ENCODE measurements around the gene APBA1.

APBA1 gene

DNA sequence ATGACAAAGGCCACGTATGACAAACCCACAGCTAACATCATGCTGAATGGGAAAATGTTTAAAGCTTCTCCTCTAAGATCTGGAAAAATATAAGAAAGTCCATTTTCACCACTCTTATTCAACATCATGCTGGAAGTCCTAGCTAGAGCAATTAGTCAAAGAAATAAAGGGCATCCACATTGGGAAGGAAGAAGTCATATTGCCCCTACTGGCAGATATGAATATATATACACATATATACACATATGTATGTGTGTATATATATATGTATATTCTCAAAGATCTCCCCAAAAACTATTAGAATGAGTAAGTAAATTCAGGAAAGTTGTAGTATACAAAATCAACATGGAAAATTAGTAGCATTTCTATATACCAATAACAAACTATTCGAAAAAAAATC is 17.1 kb downstream of the APBA1 start:
- no peak for DNase-seq

DNA sequence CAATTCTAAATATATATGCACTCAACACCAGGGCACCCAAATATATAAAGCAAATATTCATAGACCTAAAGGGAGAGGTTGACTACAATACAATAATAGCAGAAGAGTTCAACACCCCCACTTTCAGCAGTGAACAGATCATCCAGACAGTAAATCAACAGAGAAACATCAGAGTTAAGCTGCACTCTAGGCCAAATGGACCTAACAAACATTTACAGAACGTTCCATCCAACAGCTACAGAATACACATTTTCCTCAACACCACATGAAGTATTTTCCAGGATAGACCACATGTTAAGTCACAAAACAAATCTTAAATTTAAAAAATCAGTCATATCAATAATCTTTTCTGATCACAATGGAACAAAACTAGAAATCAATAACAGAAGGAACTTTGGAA is 18.9 kb downstream of the APBA1 start:
- no peak for DNase-seq

DNA sequence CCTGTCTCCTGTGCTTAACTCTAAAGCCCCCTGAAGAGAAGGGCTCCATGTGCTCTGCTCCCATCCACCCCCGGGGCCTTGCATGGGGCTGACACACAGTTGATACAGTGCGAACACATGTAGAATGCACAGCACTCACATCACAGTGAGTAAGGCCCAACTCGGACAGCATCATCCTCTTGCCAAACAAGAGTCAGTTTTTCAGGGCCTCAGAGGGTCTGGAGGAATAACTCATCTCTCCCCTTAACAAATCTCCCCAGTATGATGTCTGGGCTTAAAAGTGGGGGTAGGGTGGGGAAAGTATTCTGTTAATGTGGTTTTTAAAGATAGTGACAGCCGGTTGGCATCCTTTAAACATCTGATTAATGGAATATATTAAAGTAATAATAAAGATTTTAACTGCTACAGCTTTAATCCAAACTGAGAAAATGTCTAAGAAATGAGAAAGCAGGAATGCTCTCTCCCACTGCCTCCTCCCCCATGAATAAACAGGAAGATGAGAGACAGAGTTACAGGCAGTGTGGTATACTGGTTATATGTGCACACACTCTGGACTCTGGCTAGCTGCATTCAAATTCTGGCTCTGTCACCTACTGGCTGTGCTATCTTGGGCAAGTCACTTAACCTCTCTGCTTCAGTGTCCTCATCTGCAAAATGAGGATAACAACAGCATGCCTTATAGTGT is 22.5 kb downstream of the APBA1 start:
- peak; percentile 74 for DNase-seq

DNA sequence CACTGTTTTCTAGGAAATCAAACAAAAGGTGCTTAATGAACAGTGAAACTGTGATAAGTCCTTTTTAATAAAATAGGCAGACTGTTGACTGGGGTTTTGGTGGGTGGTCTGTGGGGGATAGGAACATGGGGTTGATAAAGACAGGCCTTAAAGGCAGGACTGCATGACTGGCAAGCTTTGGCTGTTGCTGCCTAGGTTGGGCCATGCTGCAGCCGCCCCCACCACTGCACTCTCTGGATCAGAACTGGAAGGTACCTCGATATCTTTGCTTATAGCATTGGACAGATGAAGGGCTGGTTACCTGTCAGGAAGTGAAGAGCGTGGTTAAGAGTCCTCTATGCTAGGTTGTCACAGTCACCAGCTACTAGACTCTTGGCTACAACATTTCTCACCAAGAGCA is 24.4 kb downstream of the APBA1 start:
- no peak for DNase-seq

DNA sequence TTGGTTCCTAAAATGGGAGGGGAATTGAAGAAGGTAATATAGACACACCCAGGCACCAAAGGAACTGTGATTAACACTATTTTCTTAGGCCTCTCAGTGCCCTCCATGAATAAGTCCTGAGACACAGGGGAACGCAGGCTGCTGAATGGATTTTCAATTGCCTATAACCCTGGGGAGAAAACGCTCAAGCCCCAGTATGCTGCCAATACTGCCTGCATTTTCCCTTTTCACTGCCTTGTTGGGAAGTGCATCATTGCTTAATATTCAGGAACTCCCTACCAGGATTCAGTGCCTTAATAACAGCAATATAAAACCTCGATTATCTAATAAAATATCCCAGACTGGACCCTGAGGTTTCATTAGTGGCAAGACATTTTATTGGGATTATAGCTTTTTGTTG is 25.4 kb downstream of the APBA1 start:
- no peak for DNase-seq

DNA sequence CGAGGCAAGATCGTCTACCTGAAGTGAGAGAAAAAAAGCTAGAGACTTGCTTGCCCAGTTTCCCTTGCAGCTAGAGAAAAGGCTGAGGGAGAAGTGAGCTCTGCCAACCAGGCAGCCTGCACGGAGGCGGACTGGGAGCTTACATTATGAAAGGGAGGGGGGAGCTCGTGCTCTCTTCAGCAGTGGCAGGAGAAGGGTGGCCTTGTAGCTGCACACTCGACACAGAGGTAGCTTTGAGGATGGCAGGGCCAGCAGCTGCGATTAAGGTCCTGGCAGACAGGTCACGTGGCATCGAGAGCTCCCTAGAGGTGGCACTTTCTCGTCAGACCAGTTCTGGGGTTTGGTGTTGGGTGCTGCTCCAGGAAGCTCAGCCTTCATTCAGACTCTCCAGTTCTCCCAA is 26.7 kb downstream of the APBA1 start:
- no peak for DNase-seq

DNA sequence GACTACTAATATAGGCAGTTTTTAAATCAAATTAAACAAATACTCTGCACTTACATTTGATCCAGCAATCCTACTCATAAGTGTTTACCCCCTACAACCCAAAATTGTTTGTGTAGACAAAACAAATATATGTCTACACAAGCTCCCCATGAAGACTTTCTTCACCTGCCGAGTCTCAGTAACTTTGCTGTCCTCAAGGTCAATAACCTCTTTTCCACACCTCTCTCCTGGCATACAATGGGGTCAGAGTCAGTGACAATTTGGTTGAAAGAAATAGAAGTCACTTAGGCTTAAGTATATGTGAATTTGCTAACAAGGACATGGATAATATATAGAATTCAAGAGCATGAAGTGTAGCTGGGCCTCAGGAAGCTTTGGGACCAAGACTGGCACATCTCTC is 29.1 kb downstream of the APBA1 start:
- DNase-seq = no peak

DNA sequence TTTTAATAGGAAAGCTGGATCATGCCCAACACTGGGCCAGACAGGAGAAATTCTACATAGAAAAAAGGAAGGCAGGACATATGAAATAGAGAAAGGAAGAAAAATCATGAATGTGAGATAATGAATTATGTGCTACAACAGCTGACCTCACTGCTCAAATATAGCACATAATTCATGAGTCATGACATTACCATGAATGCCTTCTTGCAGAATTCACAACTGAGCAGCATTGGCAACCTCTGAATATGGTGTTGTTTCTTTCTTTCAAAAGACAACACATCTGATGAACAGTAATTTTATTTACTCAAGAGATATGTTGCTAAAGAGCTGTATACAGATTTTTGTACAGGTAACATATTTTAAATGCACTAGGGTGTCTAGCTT is 34.4 kb downstream of the APBA1 start:
- peak; percentile 86 for DNase-seq

DNA sequence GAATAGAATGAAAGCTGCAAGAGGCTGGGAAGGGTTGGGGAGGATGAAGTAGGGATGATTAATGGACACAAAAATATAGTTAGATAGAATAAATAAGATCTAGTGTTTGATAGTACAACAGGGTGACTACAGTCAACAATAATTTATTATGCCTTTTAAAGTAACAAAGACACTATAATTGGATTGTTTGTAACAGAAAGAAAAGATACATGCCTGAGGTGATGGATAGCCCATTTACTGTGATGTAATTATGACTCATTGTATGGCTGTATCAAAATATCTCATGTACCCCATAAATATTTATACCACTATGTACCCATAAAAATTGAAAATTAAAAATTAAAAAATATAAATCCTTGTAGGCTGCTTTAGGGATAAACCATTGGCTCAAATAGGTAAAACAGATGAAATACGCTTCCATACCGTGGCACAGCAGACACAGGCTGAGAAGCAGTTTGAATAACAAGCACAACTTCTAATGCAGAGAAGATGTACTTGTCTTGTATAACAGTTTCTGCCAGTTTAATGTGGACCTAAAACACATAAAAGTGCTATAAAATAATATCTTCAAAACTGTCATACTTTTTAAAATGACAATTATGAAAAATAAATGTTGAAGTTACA is 34.9 kb downstream of the APBA1 start:
- DNase-seq = no peak

DNA sequence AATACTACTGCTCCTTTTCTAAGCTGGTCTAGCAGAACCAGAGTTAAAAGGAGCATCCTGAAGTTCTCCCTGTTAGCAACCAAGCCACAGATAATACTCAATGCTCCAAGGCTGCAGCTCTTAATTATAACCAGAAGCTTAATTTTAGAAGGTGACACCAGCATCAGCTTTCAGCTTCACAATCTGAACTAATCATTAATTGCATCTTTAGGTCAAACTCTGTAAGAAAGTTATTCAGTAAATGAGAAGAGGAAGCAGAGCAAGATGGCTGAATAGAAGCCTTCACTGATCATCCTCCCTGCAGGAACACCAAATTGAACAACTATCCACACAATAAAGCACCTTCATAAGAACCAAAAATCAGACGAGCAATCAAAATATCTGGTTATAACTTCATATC is 38.5 kb downstream of the APBA1 start:
- DNase-seq = no peak

DNA sequence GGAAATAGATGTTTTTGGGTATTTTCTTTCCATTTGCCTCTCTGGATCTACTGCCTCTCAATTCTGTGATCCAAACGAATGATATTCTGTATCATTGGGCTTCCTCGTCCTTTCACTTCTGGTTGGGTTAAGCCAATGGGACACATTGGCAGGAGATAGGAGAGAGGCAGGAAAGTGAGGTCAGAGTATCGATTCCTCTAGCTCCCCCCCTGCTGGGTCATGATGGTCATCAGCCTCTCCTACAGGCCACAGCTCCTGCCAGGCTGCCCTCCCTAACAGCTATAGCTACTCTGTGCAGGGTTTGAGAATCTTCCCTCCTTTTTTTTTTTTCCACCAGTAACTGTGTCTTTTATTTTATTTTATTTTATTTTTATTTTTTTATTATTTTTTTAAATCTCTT is 39.4 kb downstream of the APBA1 start:
- no peak for DNase-seq

DNA sequence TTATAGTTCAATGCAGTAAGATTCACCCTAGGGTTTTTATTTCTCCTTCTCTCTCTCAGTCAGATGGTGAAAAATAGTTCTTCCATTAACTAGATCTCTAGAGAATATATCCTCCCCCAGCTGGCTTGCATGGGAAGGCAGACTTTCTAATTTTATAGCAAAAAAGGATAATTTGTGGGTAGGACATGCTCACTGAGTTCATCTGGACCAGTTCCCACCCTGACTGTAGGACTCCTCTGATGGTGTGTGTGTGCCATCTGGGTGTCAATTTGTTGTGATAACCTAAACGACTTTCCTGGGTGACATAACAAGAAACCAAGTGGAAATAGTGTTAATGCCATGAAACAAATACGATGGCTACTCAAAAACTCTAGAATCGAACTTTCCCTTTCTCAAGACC is 44.9 kb downstream of the APBA1 start:
- no peak for DNase-seq

DNA sequence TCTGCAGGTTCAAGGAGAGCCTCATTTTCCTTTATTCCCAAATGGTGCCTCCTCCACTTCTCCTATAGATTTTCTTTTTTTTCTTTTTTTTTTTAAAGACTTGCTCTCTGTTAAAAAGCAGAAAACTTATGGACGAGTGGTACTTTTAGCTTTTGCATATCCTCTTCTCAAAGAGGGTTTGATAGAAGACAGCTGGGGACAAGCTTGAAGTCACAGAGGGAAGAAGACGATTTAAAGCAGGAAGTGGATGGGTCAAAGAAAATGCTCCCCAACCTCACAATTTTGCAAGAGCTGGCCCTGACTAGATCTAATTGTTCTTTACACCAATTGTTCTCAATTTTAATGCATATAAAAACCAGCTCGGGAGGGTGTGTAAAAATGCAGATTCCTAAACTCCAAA is 48.9 kb downstream of the APBA1 start:
- no peak for DNase-seq

DNA sequence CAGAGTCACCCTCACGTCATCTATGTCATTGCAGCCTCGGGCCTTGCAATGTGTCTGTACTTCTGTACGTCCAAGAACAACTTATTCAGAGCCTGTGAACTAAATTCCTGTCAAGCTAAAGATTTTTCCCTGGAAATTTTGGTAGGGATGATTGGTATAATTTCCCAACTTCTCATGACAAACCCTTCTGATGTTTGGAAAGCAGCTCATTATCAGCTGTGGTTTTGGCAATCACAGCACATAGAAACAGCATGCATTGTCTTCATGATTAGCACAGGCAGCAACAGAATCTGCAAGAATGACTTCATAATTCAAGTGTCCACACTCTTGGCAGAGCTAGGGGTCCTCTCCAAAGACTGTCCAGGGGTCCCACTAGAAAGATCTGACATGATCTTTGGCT is 49.5 kb downstream of the APBA1 start:
- DNase-seq = no peak

DNA sequence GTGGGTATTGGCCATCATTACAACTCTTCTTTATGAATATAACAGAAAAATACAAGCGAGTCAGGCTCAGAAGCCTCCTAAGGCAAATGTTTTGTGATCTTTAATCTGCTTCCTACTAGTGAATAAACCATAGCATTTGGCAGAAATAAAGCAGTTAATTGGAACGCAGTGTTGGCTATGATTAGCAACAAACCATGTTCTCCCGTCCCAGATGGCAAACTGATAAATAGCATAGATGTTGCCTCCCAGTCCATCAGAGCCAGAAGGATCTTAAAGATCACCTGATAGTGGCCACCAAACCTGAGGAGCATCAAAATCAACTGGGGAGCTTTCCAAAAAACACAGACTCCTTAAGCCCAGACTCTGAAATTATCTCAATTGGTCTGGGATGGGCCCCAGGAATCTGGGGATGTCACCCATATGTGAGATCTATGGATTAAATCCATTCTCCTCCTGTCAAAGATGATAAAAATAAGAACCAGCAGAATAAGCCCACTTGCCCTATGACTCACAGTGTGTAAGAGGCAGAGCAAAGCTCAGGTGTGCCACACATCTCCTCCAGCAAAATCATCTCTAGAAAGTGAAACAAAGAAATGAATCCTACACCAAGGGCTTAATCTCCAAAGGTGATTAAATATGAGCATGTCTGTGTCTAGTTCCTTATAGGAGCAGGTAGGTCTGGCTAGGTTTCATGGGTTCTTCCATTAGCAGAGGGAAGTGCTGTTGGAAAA is 50.3 kb downstream of the APBA1 start:
- DNase-seq = no peak

DNA sequence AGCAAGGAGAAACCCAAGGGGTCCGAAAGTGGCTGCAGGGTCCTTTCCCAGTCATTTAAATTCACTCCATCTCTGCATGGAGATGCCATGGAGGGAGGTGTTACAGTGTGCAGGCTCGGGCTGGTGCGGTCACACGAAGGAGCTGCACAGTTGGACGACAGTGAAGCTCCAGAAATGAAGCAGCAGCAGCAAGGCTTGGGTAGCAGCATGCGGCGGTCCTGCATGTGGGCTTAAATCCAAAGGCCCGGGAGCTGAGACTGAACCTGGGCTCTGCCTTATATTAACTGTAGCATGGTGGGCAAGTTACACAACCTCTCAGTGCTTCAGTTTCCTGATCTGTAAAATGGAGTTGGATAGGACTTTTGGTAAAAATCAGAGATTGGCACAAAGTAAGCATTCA is 51.4 kb downstream of the APBA1 start:
- no peak for DNase-seq

DNA sequence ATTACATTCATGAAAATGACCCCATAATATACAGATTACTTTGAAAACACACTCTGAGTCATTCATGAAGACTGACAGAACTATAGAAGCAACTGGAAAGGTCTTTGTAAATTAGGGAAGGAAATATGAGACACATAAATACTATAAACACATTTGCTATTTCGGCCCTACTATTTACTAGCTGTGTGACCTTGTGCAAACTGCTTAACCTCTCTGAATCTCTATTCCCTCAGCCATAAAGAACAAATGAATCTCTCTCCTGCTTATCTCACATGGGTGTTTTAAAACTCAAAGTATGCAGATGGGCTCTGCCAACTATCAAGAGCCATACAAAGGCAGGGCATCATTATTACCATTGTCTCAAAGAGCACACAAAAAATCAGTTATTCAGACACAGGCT is 52.9 kb downstream of the APBA1 start:
- no peak for DNase-seq

DNA sequence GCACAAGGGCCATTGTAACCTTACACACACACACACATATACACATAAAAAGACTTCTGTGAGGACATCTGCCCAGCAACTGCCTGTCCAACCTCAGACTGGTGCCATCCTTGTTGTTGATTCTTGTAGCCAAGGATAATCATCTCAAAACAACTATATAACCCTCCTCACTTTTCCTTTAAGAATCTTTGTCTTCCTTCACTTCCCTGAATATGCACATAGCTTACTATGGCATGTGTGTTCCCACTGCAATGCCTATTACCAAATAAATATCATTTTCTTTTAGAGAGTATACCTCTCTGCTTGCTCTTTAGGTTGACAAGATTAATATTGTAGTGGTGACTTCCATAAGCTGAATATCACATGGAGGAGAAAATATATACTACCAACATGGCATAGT is 55.2 kb downstream of the APBA1 start:
- DNase-seq = no peak

DNA sequence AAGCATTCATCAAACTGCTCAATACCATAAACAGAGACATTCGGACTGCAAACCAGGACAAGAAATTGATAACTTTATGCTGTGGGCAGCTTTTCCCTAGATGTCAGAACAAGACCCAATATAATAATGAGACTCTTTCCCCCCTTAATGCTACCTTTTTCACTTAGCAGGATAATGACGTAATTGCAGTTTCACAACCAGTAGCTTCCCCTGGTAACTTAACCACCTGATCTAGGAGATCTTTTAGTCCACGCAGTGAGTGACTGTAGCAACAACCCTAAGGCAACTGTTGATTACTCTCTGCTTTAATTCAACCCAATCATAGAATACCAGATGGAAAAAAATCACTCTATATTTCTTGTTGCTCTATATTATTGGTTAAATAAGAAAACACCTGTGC is 56.3 kb downstream of the APBA1 start:
- no peak for DNase-seq

DNA sequence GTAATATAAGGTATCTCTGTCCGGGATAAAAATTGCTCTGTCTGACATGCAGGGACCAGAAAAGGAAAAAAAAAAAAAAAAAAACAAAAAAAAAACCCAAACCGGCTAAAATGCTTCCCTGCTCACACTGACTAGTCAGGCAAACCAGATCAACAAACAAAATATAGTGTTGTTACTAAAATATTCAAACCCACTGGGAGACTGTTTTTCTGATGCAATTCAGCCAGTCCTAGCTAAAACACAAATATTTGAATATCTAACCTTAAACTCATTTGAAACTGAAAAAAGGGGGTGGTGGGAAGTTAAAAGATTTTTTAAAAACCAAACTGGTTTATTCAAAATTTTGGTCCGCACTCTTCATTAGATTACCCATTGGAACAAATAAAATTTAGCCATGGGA is 61.0 kb downstream of the APBA1 start:
- DNase-seq = peak; percentile 14

DNA sequence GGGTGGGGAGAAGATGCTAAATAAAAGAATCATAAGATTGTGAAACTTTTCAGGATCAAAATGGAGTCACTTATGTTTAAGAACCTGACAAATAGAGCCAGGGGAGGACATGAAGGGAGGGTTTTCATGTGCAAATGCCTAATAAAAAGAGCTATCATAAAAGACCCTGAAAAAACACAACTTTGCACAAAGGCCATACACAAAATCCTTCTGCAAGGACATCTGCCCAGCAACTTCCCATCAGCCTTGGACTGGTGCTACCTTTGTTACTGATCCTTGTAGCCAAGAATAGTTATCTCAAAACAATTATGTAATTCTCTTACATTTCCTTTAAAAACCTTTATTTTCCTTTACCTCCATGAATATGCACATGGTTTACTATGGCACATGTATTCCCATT is 63.0 kb downstream of the APBA1 start:
- DNase-seq = no peak

DNA sequence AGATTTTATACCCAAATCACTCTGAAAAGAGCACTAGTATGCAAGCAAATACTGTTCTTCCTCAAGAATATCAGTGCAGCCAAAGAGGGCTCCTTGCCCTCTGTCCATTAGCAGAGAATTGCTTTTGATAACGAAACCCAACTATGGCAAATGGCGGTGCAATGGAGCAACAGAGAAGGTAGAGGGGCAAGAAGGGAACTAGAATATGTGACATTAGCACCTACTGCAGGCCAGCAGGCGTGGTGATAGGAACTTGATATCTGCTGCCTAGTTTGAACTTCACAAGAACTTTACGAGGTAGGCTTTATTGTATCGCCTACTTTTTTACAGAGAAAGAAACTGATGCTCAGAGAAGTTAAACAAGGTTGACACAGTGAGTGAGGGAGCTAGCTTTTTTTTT is 66.1 kb downstream of the APBA1 start:
- no peak for DNase-seq

DNA sequence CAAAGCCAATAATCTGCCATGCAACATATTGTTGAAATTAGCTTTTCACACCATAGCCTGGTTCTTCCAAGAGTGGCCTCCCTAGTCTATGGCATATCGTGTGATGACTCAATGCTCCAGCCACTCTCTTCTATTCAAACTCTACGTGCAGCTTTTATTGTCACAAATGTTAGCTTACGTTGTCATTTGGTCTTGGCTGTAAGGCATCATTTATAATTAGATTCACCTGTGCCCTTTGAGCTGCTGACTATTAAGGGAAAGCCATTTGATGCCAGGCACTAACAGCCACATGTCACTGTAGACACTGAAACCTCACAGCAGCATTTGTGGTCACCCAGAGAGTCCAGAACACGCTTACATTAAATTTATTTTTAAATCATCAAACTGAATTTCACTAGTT is 66.8 kb downstream of the APBA1 start:
- DNase-seq = peak; percentile 30

DNA sequence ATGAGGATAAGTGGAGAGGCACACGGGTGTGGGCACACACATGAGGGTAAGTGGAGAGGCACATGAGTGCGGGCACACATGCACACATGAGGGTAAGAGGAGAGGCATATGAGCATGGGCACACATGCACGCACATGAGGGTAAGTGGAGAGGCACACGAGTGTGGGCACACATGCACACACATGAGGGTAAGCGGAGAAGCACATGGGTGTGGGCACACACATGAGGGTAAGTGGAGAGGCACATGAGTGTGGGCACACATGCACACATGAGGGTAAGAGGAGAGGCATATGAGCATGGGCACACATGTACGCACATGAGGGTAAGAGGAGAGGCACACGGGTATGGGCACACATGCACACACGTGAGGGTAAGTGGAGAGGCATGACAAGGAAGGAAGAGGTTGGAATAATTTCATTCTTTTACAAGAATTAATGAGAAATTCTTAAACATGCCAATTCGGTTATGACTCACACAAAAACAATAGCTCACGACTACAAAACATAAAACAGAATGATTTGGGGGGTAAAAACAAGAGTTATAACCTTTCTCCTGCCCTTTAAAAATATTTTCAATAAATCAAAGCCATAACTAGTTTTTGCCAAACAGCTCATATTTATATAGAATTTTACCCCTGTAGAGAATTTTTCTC is 67.5 kb downstream of the APBA1 start:
- DNase-seq = no peak

Data from fibroblast of skin of back (primary cell).